Measurements from ENCODE around the gene SFT2D3.

Gene SFT2D3

GRCh38 chr2:127709336-127709735 is 8.0 kb downstream of the SFT2D3 start:
- no peak for DNase-seq (ENCODE audit: low spot score)

- no peak for DNase-seq (ENCODE audit: low spot score)
These were observed 11.7 kb downstream of the SFT2D3 start for GRCh38 chr2:127712999-127713398.

- no peak for DNase-seq (ENCODE audit: low spot score)
These were observed 12.3 kb downstream of the SFT2D3 start for GRCh38 chr2:127713562-127713961.

- DNase-seq (ENCODE audit: low spot score): no peak
These were observed 14.6 kb downstream of the SFT2D3 start for GRCh38 chr2:127715778-127716449.

- no peak for DNase-seq (ENCODE audit: low spot score)
These were observed 17.0 kb downstream of the SFT2D3 start for GRCh38 chr2:127718271-127718670.

GRCh38 chr2:127719301-127720218 is 18.3 kb downstream of the SFT2D3 start:
- no peak for DNase-seq (ENCODE audit: low spot score)

- DNase-seq (ENCODE audit: low spot score): no peak
These were observed 20.1 kb downstream of the SFT2D3 start for GRCh38 chr2:127721311-127721977.

- DNase-seq (ENCODE audit: low spot score): no peak
These were observed 20.7 kb downstream of the SFT2D3 start for GRCh38 chr2:127721978-127722355.

- DNase-seq (ENCODE audit: low spot score): no peak
These were observed 21.5 kb downstream of the SFT2D3 start for GRCh38 chr2:127722807-127723206.

- no peak for DNase-seq (ENCODE audit: low spot score)
These were observed 25.0 kb downstream of the SFT2D3 start for GRCh38 chr2:127726158-127726880.

- no peak for DNase-seq (ENCODE audit: low spot score)
These were observed 32.0 kb downstream of the SFT2D3 start for GRCh38 chr2:127733113-127733815.

GRCh38 chr2:127733816-127734537 is 32.7 kb downstream of the SFT2D3 start:
- DNase-seq (ENCODE audit: low spot score): no peak

GRCh38 chr2:127735044-127735443 is 33.7 kb downstream of the SFT2D3 start:
- DNase-seq (ENCODE audit: low spot score): no peak

GRCh38 chr2:127735537-127736399 is 34.5 kb downstream of the SFT2D3 start:
- no peak for DNase-seq (ENCODE audit: low spot score)

GRCh38 chr2:127737892-127738291 is 36.6 kb downstream of the SFT2D3 start:
- DNase-seq (ENCODE audit: low spot score): no peak

- DNase-seq (ENCODE audit: low spot score): no peak
These were observed 38.5 kb downstream of the SFT2D3 start for GRCh38 chr2:127739800-127740199.

GRCh38 chr2:127740665-127741288 is 39.5 kb downstream of the SFT2D3 start:
- no peak for DNase-seq (ENCODE audit: low spot score)

- no peak for DNase-seq (ENCODE audit: low spot score)
These were observed 42.3 kb downstream of the SFT2D3 start for GRCh38 chr2:127743477-127744026.

- DNase-seq (ENCODE audit: low spot score): no peak
These were observed 46.3 kb downstream of the SFT2D3 start for GRCh38 chr2:127747621-127748020.
